Panc1 (cell line): ENCODE results near the gene KRTAP1-3.

Source experiments
- CTCF ChIP-seq: fragments of 450-650 bp; IDR thresholded peaks from 2 replicates; pipeline ENCODE4 v1.5.1; 2017; ENCODE audit warnings: mild to moderate bottlenecking
- POLR2AphosphoS5 ChIP-seq: IDR thresholded peaks from 2 replicates; pipeline ENCODE4 v1.6.1; 2012; ENCODE audit warnings: mild to moderate bottlenecking, low read depth, low read length, moderate library complexity
- REST ChIP-seq, 2 experiments: IDR thresholded peaks; 2 replicates each; pipeline ENCODE4 v1.6.1; 2011 to 2012; ENCODE audit warnings: low read depth in 2 of 2, control low read depth in 1 of 2, low read length in 1 of 2, mild to moderate bottlenecking in 1 of 2, moderate library complexity in 1 of 2; ENCODE audit not compliant: insufficient read depth in 1 of 2
- SIN3A ChIP-seq: IDR thresholded peaks from 2 replicates; pipeline ENCODE4 v1.6.1; 2012; ENCODE audit warnings: low read depth, mild to moderate bottlenecking, low read length, moderate library complexity, borderline replicate concordance; ENCODE audit not compliant: insufficient read depth

GRCh38 chr17:41037853-41038350 is 3.2 kb upstream of the KRTAP1-3 start:
- no peak for TF ChIP-seq CTCF
- TF ChIP-seq SIN3A: no peak
- no peak for TF ChIP-seq POLR2AphosphoS5
- TF ChIP-seq REST (IDR thresholded peaks at IDR 0.05; ENCODE audit: insufficient read depth in 1 of 2, low read depth in 2 of 2, low read length in 1 of 2): no peak
